ENCODE results near the gene CX3CR1.

The CX3CR1 gene

DNA sequence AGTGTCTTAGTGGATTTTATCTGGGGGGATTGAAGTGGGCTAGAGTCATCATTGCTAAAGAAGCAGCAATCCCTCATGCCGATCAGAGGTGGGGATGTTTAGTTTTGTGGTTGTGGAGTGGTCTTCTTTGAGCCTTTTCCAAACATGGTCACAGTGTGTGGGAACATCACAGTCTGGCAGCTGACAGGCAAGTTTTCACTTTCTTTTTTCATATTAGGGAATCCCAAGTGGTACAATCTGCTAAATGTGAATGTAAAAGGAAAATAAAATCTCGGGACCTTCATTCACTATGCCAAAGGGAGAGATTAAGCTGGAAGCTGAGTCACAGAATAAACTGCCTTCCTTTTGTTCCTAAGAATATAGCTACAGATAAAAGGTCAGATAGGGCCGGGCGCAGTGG, 10.4 kb upstream of the CX3CR1 start:
- no peak for DNase-seq

DNA sequence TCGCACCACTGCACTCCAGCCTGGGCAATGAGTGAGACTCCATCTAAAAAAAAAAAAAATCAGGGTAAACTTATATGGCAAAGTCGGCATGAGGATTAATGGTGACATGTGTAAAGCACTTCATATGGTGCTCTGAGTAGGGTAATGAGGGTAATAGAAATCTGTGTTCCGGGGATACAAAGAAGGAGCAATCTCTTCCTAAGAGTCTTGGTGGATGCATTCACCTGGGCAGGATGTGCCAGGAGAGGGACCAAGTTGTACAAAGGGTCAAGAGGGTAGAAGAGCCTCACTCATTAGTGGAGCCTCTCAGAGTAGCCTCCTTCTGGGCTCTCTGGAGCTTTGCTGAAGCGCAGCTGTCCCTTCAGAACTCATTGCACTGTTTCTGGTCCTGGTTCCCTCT, 9.3 kb upstream of the CX3CR1 start:
- no peak for DNase-seq

DNA sequence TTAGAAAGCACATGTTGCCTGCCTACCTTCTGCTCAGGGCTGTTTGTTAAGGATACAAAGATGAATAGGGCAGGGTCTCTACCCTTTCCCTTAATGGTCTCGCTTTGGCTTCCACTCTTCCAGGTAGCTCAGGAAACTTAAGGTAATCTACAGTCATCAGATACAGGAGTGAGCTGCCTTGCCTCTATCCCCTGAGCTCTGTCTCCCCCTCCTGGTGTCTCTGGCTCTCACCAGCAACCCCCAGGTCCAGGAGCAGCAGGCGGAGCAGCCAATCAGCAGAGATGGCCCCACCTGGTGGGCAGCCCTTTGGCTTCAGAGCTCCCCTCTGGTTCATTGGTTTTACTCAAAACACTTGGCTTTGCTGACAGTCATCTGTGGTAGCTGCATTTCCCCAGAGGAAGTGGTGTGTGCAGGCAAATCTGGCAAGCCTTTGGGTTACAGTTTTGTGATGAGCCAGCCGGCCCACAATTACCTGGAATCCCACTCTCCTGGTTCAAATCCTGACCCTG, 8.5 kb upstream of the CX3CR1 start:
- DNase-seq = peak; percentile 76

DNA sequence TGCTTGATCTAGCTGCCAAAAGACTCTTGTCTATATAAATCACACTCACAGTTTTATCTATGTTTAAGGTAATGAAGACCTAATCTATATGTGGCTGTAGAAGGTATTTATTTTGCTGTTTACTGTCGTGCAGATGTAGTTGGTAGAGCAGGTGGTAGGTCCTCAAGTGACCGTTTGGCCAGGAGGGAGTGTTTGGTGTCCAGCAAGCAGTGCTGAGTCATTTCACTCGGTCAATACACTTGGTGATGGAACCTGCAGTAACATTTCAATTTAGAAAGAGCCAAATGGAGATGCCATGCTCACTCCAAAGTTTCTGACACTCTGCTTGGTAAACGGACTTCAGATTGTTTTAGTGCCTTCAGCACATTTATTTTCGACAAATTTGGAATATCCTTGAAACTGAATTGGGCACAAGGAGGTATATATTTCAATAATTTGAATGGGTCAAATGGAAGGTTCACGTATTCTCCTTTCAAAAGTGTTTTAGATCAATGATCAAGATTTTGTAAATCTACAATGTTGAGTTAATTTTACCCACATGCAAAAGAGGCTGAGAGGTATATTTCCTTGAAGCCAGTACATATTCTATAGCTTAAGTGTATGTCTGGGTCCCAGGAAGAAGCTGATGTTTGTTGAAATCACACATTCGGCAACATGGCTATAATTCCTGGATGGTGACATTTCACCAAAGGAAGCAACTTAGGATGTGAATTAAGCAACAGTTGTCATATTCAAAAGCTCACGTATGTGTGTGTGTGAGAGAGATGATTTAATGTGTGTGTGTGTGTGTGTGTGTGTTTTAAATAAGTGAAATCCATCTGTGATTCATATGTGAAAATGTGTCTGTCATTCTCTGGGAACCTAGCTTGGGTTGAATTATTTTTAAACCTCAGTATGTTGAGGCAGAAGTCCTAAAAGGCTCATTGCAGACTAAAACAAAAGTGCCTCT, 7.7 kb upstream of the CX3CR1 start:
- peak; percentile 12 for DNase-seq

DNA sequence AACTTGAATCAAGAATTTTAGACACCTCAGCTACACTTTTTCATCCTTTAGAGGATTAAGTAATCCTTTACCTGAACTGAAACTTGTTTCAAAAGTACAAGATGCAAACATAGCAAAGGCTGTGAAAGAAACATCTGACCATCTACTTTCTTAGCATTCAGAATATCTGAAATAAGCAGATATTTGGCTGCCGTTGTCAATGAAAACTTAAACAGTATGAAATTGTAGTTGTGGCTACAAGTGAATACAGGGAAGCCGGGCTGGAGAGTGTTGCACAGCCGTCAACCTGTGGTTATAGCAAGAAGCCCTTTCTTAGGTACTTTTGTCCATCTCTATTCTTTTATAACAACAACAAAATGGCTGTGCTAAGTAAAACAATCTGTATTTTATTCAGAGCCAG, 6.9 kb upstream of the CX3CR1 start:
- DNase-seq = no peak

DNA sequence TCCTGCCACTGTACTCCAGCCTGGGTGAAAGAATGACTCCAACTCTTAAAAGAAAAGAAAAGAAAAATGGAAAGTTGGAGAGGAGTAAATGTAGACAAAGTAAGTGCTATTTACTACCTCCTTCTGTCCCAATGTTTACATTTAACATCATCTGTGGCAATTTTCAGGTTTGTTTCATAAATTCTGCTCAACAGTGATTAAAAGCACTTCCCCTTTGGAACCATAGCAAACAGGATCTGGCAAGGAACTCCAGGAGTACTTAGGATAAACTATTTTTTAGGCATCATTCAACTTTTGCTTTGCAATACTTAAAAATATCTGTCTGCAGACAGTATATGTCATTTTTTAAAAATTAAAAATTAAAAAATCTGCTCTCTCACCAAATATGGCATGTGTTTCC, 5.5 kb upstream of the CX3CR1 start:
- DNase-seq = no peak

DNA sequence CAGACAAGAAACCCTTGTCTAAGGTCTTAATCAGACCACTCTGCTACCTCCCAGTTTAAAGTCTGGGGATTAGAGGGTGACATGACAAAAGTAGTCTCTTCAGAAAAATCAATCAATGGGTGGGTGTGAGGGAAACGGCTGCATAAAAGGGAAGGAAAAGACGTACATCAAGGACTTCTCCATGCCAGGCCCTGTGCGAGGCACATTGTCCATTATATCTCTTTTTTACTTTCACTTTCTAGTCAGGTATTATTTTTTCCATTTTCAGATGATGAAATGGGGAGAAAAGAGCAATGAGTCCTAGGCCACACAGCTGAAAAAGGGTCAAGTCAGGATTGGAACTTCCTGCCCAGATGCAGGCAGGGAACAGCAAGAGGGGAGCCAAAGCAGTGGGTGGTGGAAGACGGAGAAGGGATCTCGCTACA, 4.6 kb upstream of the CX3CR1 start:
- DNase-seq = no peak

DNA sequence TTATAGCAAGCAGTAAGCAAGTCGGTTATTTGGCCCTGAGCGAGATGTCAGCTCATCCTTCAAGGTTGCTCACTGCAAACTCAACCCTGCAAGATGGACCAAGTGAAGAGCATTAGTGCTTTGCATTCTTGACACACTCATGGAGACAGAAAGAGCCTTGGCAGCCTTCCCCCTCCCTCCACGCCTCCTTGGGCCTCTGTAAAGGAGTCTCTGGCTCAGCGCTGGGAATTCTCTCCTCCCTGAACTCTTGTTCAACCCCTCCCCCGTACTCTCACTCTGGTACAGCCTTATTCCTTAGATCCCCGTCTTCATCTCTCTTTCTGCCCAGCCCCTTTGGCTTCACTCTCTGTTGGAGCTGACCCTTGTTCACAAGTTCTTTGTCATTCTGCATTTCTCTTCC, 2.2 kb upstream of the CX3CR1 start:
- DNase-seq = peak; percentile 26

DNA sequence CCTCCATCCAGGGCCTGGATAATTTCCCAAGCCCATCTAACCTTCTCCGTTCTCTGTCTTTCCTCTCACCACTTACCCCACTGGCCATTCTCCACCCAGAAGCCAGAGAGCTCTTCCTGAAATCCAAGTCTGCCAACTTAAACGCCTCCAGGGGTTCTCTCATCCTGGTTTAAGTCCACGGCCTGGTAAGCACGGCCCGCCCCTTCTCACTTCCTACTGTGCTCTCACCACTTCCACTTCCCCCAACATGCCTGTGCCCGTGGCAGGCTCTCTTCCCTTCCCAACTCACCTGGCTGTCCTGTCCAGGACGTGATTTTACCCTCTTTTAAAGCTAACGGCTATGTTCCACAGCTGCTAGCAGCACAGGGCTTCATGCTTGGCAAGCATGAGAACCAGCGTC, 1.7 kb upstream of the CX3CR1 start:
- peak; percentile 25 for DNase-seq

DNA sequence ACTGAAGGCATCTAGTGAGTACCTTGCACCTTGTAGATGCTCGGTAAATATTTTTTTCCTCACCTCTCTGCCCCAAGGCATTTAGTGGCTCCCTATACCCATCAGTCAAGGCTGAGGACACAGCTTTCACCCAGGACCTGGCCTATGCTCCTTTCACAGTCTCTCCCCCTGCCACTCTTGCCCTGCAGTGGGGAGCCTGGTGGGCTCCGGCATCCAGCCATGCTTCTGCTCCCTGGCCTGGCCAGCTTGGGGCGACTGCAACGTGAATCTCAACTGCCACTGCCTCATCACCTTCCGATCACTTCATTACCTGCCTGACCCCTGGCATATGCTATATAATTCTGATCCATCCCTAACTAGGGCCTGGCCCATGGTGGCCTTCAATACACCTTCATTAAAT, 735 bp upstream of the CX3CR1 start:
- peak; percentile 16 for DNase-seq

DNA sequence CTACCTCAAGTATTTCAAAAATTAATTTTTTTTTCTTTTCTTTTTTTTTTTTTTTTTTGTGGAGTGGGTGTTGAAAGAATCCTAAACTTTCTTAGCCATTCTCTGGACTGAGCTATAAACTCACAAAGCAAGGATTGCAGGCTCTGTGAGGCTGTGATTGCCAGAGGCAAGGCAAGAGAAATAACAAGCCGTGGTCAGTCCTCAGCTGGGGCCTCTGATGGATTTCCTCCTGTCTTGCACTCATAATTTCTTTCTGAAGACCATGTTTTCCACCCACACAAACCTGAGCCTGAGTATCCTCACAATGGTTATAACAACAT, 1.3 kb downstream of the CX3CR1 start:
- DNase-seq = no peak

DNA sequence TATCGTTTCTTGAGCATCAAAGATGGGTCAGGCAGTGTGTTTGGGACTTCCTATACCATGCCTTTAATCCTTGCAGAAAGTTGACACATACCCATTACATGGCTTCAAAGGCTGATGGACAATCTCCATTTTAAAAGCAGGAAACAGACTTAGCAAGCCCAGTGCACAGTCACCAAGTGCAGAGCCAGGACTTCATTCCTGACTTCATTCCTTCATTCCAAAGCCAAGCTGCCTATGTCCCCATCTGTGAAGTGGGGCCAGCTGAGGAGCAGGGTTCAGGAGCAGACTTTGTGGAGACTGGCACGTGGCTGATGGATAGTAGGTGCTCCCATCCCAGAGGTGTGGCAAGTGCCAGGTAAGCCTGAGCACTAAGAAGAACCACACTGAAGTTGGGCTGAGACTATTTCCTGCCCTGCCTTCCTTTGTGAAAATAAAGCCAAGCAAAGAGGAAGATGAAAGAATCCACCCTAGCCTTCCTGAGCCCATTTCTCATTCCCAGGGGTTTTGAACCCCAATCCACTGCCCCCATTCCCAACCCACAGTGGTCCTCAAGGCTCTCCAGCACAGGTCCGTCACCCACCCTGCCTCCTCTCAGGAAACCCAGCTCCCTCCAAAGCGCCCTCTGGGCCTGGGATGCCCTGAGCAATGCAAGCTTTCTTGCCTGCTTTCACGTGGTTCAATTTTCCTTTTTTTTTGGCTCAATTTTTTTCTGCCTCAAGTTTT, 1.8 kb downstream of the CX3CR1 start:
- no peak for DNase-seq

DNA sequence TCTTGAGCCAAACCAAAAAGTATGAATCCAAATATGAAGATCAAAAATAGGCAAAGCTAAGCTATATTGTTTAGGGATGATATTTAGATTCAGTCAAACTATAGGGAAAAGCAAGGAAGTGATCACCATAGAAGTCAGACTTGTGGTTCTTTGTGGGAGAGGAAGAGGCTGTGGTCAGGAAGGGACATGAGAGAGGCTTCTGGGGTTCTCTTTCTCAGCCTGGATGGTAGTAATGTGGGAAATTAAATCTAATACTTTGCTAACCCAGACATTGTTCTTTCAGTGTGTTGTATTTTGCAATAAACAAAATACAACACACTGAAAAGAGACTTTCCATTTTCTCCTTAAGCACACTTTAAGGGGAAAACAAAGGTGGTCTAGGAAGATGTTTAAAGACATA, 3.1 kb downstream of the CX3CR1 start:
- DNase-seq = no peak

DNA sequence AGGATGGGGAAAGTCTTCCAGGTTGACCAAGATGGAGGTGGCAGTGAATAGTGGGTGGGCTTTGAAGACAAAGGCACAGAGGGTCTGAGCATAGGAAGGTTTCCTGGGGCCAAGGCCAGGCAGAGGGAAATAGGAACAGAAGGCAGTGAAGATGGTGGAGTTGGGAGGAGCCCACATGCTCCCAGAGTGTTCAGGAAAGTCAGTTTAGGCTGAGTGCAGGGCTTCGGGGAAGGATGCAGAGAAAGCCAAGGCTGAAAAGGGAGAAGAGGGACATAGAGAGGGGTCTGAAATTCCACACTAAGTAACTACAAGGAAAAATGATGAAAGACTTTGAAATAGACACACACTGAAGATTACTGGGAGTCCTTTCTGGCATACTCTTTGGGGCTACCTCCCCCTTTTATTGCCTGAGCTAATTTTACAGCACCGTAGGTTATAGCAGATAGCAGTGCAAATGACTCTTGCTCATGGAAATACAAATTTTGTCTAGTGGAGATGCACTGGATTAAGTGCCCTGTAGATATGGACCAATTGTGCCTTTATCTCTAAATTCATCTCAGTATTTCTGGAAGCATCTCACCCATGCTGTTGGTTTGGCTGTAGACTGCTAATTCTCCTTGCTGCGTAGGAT, 3.8 kb downstream of the CX3CR1 start:
- DNase-seq = peak; percentile 10

DNA sequence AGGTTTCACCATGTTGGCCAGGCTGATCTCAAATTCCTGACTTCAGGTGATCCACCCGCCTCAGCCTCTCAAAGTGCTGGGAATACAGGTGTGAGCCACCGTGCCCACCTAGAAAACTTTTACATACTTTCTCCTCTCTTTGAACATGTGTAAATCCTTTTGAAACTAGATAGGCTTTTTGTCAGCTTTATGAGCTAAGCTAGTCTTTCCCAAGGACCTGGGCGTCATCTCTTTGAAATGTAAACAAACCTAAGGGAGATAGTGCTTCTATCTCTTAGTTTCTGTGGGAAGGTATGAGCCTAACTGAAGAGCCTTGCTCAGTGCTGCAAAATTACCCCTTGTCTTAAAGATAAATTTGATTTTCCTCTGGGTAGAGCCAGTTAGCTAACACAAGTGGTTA, 4.8 kb downstream of the CX3CR1 start:
- DNase-seq = no peak

DNA sequence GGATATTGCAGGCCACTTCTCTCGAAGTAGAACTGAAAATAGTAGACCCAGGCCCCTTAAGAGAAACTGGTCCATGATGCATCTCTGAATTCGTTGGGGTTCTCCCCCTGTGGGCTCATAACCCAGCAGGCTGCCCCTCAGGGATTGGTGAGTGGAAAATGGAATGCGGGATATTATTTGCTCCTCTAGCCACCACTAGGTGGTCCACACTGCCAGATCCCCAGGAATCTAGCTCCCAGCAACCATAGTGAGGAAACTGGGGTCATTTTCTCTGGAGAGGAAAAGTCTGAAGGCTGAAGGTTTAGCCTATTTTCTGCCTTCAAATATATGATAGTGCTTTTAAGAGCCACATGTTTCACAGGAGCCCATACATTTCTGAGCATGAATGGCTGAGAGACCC, 6.7 kb downstream of the CX3CR1 start:
- DNase-seq = peak; percentile 16

DNA sequence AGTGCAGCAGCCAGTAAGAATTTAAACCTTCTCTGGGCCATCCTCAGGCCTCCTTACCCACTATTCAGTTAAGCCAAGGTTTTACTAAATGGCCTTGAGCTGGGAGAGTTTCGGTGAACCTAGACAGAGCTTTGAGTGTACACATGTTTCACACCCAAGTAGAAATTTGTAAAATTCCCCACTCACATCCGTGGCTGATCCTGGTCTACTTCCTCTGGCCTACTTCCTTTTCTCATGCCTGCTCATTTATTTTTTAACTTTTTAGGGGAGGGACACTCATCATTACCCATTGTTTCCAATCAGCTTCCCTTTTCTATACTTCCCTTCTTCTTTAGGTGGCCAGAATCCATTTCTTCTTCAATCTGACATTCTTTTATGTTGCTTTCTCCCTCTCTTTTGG, 7.6 kb downstream of the CX3CR1 start:
- DNase-seq = no peak

DNA sequence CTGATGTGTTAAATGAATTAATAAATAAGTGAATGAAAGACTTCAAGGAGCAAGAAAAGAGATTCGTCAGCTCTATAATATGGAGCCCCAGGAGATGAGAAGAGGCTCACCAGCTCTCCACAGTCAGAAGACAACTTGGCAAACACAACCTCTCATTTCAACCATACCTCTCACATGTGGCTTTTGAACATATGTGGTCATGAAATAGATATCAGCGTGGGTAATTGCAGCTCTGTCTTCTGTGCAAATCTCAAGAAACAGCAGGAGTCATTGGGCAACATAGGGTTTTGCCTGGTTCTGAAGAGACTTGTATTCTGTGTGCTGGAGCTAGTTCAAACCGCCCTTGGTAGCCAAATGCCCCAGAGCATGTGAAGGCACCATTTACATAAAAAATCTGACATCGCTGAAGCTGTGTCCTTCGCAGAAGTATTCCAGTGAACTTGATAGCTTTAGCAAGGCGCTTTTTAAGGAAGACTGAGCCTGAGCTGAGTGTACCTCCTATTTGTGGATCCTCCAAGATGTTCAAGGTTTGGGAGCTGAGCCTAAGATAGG, 8.4 kb downstream of the CX3CR1 start:
- no peak for DNase-seq

DNA sequence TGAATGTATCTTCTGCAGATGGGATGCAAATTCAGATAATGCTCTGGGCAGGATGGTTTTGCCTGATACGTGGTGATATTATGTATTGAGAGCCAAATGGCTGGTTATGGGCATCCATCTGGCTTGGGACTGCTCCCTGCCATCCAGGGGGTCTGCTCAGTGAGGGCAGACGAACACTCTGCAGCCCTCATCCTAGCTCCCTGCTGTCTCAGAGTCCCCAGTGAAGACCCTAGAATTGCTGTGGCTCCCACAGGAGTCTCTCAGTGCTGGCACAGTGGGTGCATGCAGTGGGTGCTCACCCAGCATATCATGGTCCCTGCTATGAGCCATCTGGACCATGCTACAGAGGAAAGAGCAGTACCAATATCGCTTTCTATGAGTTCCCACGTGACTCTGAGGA, 10.3 kb downstream of the CX3CR1 start:
- DNase-seq = peak; percentile 34

DNA sequence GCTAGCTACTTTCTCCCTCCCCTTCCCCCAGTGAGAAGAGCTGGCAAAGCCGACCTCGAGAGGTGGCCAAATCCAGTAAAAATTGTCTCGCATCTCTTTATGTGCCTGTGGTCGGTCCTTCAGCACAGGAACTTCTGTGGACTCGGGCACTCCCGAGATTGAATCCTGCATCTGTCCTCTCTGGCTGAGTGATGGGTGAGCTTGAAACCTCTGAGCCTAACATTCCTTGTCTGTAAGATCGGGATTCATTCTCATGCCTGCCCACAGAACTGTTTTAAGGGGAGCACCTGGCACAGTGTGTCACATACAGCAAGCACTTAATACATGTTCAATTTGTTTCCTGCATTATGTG, 11.3 kb downstream of the CX3CR1 start:
- DNase-seq = no peak

DNA sequence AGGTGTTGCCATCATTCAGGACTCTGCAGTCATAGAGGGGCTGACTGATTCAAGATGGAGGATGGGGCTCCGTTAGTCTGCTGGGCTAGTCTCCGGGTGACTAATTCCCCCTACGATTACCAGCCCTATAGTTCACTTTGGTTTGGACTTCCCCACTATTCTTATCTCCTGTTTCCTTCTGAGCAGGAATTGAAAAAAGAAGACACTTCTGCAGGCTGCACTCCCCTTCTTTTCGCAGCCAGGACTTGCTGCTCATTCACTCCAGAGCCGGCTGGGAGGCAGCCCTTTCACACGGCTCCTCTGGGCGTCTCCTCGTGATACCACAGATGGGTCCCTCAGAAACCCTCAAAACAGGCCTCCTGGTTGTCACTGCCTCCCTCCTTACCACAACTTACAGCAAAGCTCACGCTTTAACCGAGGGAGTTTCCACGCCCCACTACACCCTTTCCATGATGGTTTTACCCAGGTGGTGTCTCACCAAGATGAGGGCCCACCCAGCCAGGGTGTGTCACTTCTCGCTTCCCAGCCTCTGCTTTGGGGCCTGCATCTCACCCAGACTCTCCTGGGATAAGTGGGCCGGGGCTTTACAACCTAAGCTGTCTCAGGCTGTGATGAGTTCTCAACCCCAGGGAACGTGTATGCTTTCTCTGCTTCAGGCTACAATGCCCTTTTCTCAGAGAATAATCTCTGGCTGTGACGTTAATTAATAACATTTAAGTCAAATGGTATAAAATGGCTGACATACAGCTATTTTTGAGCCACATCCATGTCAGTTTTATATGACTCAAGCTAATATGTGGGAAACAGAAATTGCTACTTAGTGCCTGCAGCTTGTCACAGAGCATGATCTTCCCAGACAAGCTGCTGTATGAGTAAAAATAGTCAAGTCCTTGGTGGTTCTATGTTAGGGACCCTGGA, 11.9 kb downstream of the CX3CR1 start:
- no peak for DNase-seq

DNA sequence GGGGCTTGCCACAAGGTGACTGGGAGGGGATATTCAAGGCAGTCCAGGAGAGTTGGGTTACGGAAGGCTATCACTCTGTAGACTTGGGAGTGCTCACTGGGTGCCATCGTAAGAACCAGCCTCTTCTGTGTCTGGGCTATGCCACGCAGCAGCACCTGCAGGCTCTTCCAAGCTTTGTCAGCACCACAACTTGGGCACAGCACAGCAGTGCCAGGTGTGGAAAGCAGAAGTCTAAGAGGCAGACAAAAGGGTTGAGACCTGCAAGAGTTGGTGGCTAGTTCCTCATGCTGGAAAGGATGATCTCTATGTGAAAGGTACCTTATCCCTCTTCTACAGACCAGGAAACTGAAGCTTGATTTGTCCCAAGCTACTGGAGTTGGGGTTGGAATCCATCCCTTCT, 15.8 kb downstream of the CX3CR1 start:
- no peak for DNase-seq

Measured in right forelimb (tissue), 1 donor.